HG03378 (cell line): Measurements from ENCODE around the gene YWHAB.

ENCODE experiments used
- ATAC-seq: cut with Tn5 transposase; IDR thresholded peaks from one replicate; pipeline ENCODE4 v1.9.1; 2021; ENCODE audit warnings: mild to moderate bottlenecking, moderate library complexity; ENCODE audit not compliant: unreplicated experiment

The YWHAB gene

DNA sequence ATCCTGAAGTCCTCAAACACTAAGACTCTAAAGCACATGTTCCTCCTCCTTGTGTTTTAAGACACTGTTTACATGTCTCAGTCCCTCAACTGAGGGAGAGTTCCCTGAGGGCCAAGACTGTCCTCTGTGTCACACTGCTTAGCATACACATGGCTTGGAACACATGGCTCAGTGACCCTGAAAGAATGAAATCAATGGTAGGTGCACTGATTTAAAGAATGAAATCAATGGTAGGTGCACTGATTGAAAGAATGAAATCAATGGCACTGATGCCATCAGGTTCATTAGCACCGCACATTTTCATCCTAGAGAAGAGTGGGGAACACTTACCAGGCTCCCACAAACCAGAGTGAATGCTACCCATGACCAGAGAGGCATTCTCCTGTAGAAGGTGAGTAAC is 64.9 kb downstream of the YWHAB start:
- ATAC-seq, result no peak

GRCh38 chr20:44952731-44953130 is 67.2 kb downstream of the YWHAB start:
- no peak for ATAC-seq

DNA sequence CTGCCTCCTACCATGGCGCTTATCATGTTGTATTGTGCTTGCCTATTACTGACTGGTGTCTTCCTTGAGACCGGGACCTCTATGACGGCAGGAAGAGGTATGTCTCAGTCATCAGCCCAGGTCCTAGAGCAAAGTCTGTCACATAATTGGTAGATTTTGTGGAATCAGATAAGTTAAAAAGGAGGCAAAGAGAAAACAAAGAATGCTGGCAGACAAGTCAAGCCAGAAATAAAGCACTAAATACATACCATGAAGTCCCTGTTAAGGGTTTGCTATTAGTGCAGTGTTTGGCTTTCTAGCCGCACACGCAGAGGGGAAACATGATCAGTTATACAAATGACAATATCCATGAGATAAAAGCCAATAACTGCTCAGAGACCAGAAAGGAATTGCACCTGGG is 68.7 kb downstream of the YWHAB start:
- no peak for ATAC-seq

- no peak for ATAC-seq
Measured at GRCh38 chr20:44955270-44955669, 69.8 kb downstream of the YWHAB start.

DNA sequence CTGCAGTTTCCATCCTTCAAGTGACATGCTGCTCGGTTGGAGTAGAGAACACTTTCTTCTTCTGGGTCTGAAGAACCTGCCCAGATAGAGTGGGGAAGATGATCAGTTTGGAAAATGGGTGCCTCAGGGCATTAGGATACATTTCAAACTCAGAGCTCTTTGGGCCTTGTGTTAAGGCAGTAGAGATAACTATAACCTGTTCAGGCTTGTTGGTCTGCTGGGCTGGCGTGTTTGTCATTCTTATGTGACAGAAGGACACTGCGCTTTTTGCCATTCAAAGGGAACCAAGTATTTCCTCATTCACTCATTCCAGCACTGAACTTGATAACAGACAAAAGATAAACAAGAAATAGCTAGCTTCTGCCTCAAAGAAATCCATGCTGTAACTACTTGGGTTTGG is 70.9 kb downstream of the YWHAB start:
- ATAC-seq, result no peak
